NCI-H1048 (cell line): Measurements from ENCODE around the gene ZNF532.

ENCODE experiments used
- DNase-seq: peaks from one replicate; lab custom pipeline; 2025; lab: John Stamatoyannopoulos, UW

ZNF532 gene

DNA sequence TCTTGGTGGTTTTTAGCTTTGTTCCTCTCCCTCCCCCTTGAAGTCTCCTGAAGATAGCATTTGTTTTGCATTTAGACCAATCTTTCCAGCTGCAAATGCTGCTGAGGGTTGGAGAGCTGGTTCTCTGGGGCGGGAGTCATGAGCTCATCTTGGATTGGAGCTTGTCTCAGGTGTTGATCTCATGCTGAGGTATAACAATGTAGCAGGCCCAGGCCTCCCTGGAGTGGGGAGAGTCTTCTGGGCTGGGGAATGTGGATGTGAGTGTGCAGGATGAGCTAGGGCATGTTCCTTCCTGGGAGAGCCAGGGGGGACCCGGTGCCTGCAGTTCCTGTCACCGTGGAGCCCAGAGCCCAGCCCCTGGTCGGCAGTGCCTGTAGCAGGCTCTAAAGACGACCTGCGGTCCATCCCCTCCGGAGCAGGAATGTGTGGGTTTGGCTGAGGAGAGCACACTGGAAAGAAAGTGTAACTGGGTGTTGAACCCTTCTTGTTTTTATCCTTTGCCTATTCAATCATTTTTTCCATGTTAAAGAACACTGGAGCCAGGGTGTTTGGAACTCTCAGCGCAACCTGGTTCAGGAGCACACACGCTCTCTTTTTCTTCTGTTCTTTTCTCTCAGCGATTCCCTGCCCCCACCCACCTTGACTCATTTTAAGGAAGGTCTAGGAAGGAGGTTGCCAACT, 2.7 kb downstream of the ZNF532 start:
- DNase-seq, result no peak

- no peak for DNase-seq
Observed at GRCh38 chr18:58868440-58868839, 3.8 kb downstream of the ZNF532 start.

- no peak for DNase-seq
Observed at GRCh38 chr18:58870130-58870529, 5.5 kb downstream of the ZNF532 start.

DNA sequence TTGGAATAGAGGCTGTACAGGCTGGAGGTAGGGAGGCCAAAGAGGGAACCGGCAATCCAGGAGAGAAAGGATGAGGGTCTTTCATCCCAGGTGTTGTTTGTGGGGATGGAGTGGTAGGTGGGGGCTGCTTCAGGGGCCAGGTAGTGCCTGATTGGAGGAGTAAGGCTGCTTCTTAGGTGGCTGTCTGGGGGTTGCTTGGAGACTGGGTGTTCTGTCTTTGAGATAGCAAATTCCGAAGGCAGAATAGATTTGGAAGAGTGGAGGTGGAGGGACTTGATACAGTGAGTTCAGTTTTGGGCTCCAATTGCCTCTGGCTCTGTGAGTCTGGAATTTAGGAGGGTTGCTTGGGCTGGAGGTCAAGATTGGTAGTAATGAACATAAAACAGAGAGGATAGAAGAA, 5.9 kb downstream of the ZNF532 start:
- DNase-seq, result no peak

GRCh38 chr18:58871514-58872420, 7.1 kb downstream of the ZNF532 start:
- no peak for DNase-seq

GRCh38 chr18:58878640-58879039, 14.0 kb downstream of the ZNF532 start:
- no peak for DNase-seq

- no peak for DNase-seq
Observed at GRCh38 chr18:58881477-58881876, 16.8 kb downstream of the ZNF532 start.

DNA sequence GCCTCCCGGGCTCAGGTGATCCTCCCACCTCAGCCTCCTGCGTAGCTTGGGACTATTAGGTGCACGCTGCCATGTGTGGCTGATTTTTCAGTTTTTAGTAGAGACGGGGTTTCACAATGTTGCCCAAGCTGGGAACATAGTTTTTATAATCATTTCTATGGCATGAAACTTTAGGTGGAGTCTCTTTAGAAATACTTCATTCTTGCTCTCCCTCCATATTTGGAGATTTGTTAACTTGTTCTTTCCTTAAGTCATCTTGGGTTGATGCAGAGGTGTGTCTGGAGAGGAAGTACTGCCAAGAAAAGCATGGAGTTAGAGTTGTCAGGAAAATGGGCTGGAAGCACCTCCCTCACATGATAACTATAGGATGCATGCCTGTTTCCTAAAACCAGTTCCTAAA, 17.4 kb downstream of the ZNF532 start:
- no peak for DNase-seq

GRCh38 chr18:58882686-58883085, 18.0 kb downstream of the ZNF532 start:
- no peak for DNase-seq

- no peak for DNase-seq
Observed at GRCh38 chr18:58884680-58885079, 20.0 kb downstream of the ZNF532 start.

DNA sequence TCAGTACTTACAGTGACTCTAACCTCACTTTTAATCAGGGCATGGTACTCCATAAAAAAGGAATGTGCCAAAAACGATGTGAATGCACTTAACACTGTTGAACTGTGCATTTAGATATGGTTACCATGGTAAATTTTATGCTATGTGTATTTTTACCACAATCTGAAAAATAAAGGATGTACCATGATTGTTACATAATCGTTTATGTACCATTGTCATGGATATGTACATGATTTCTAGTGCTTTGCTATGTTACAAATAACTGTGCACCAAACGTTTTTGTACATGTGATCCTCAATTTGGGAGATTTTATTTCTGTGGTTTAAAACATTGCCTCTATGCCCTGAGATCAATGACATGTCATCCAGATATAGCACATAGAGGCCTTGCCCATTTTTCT, 21.8 kb downstream of the ZNF532 start:
- DNase-seq, result no peak

DNA sequence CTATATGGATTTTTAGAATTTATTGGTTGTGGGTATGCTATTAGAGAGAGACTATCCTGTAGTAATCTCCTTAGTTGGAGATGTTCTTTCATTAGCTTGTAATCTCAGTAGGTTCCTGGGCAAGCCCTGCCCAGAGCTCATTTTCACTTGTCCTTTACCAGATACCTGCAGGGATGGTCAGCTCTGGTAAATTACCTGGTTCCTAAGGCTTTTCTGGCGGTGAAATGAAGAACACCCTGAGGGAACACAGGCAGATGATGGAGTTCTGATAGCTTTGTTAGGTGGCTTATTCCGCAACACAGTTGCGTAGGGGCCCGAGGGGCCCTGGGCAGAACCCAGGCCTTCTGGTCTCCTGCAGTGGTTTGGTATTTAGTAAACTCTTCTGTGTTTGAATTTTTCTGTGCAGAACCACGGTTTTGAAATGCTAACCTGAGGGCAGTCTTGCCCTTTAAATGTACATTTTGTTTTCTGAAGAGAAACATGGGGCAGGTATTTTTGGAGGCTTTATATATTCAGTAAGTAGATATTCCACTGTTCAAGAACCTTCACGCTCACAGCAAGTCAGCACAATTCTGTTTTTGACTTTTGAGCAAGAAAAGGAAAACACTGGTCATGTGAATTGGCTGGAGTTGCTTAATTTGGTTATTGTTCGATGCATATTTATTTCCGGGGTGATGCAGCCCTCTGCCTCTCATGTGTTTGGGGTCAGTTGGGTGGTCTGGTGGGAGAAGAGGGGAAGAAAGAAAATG, 22.4 kb downstream of the ZNF532 start:
- DNase-seq, result no peak

GRCh38 chr18:58887613-58887963, 22.9 kb downstream of the ZNF532 start:
- no peak for DNase-seq

DNA sequence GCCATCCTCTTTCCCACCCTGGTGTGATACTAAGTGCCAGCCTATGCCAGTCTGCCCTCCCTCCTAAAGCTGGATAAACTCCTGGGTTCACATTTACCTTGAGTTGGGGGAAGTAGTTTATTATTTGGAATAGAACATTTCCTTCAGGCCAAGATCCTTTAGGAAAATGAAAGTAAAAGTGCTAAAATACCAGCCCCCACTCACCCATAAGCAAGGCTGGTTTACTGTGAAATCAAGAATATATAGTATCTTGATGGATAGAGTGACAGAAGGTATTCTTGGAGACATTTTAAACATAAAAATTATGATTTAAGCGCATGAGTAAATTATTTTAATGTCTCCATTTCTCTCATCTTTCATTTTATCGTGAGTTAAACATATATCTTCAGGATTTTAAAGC, 27.1 kb downstream of the ZNF532 start:
- DNase-seq, result no peak

- DNase-seq, result no peak
Observed at GRCh38 chr18:58892488-58892887, 27.8 kb downstream of the ZNF532 start.

GRCh38 chr18:58893388-58894099, 28.9 kb downstream of the ZNF532 start:
- no peak for DNase-seq

DNA sequence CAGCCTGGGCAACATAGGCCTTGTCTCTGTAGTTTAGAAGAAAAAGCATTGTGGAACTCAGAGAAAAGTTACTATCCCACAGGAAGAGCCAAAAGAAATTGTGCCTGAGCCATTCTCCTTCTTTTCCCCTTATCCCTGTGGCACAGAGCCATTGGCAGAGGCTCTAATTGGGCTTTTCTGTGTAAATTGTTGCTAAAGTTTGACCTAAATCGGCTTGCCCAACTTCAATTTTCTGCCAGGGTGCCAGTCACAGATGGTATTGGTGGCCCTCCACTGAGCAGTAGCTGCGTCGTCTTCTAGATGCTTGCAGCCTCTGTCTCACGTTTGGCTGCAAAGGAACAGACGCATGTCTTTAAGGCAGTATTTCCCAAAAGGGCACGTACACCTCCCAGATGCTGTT, 30.3 kb downstream of the ZNF532 start:
- no peak for DNase-seq

GRCh38 chr18:58895385-58895784, 30.7 kb downstream of the ZNF532 start:
- no peak for DNase-seq

DNA sequence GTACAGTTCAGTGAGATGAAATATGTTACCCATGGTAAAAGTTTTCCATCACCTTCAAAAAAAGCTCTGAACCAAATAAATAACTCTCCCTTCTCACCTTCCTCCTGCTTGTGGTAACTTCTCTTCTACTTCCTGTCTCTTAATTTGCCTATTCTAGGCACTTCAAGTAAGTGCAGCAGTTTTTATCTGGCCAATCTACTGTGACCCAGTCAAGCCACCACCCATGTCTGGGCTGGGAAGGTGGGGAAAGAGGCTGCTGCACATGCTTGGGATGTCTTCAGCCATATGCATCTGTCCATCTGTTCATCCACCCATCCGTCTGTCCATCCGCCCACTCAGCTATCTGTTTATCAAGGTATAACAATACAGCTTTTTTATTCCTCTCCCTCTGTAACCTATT, 31.6 kb downstream of the ZNF532 start:
- no peak for DNase-seq

DNA sequence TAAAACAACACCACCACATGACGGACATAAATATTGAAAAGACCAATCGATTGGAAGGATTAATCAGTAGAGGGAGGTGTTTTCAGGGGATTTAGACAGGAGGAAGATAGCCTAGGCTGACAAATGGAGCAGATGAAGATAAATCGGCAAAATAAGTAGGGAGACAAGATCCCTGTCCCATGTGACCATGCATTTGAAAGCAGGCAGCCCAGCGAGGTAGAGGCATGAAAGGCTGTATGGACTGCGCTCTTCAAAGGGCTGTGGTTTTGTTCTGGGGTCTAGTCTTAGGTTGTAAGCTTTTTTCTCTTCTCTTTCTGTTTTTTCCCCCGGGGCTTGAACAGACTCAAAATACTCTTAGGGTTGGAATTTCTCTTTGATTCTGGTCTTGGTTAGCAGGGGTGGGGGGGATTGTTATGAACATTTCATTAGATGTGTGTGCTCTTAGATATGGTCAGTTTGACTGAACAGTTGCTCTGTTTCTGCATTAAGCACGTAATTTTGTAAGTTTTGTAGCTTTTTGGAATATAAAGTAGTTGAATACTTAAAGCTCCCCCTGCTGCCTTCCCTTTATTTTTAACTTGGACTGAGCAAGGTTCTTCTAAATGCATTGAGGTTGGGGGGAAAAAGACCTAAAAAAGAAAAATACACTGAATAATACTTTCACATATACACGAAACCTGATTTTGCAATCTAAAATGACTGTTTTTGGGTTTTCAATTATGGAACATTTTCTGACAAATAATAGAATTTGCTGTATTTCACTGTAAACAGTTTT, 32.2 kb downstream of the ZNF532 start:
- DNase-seq, result no peak

GRCh38 chr18:58898010-58898799, 33.5 kb downstream of the ZNF532 start:
- no peak for DNase-seq
